Measurements from ENCODE around the gene VRK1.

VRK1 gene

DNA sequence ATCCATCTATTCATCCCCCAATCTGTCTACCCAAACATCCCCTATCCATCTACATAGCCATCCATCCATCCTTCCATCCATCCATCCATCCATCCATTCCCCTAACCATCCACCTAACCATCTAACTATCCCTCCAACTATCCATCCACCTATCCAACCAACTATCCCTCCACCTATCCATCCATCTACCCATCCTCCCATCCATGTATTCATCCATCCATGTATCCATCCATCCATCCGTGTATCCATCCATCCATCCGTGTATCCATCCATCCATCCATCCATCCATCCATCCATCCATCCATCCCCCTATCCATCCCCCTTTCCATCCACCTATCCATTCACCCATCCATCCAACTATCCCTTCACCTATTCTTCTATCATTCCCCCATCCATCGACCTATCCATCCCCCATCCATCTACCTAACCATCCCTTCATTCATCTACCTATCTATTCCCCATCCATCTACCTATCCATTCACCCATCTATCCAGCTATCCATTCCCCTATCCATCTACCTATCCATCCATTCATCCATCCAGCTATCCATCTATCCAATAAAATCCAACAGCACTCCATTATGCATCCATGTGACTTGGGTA is 131.7 kb downstream of the VRK1 start:
- DNase-seq = no peak

DNA sequence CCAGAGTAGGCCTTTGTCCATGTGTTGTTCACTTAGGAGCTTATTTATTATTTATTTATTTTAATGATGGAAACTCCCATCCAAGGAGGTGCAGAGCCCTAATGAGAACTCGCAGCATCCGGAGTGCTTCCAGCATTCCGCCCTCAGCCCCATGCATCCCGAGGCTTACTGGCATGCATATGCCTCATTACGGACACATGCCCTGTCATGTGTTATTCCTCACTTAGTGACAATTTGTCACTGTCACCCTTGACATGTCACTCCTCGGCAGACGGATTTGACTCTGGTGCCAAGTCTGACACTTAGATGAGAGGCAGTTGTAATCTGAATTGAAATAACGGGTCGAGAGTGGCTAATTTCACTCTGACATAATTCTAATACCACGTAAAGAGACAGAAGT is 132.8 kb downstream of the VRK1 start:
- no peak for DNase-seq

- DNase-seq = no peak
Observed at GRCh38 chr14:96930526-96930925, 133.3 kb downstream of the VRK1 start.
